Measurements from ENCODE around the gene GNAI3.

The GNAI3 gene

DNA sequence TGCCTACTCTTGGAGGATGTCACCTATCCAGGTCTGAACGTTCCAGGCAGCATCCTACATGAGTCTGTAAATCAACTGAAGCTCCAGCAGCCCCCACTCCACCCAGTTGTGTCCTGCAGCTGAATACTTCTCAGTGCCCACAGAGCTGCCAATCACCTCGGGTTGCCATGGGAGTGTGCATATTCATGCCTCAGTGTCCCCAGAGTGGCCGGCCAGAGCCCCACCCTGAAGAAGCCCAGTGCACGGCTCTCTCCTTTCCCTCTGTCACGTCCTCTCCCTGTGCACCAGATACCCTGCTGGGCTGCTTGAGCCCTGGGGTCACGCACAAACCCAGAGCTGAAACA is 91.4 kb downstream of the GNAI3 start:
- no peaks in the 10 kb centered on the region for H3K9me3 ChIP-seq
- H3K4me1 ChIP-seq = peaks cover 7% of the 10 kb centered on the region
- in situ Hi-C loops (cut with MboI; ENCODE audit: low sequenced_read_pairs) = loop anchor here (5.0 kb wide), 1 partner anchor 132 kb away; no protein-coding TSS in a partner anchor
- no peak for DNase-seq (ENCODE audit: low spot score in 2 of 2)
- no peaks in the 10 kb centered on the region for H3K27me3 ChIP-seq (ENCODE audit: low read depth)
- H3K36me3 ChIP-seq (replicated peaks) = no peaks in the 10 kb centered on the region
- H3K4me3 ChIP-seq = no peak overlapping the region

DNA sequence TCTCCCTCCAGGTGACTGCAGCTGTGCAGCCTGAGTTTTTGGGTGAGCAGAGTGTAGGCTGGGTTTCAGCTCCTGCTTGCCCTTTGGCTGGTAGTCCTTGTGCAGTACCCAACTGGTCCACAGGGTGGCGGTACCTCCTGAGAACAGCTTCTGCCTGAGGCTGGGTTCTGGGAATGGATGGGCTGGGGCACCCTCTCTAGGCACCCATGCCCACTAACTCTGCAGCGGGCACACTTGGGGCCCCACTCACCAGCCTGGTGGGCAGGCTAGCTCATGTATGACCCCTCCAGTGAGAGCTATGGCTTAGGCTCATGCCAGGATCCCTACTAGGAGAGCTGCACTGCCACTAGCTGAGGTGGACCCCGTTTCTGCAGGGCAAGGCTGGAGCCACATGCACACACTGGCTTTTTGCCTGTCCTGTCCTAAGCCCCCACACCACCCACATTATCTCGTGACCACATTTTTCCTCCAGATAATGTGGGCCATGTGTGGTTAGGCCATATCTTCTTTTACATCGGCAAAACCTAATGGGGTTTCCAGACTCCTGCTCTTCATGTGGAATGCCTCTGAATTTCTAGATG is 92.0 kb downstream of the GNAI3 start:
- Histone ChIP-seq H3K27me3 (ENCODE audit: low read depth) (no peaks in the 10 kb centered on the region), H3K4me1 (peaks cover 7% of the 10 kb centered on the region), H3K36me3 (replicated peaks) (no peaks in the 10 kb centered on the region), H3K9me3 (no peaks in the 10 kb centered on the region), H3K4me3 (no peak overlapping the region)
- in situ Hi-C loops (cut with MboI; ENCODE audit: low sequenced_read_pairs) = loop anchor here (5.0 kb wide), 1 partner anchor 132 kb away; no protein-coding TSS in a partner anchor
- DNase-seq (ENCODE audit: low spot score in 2 of 2) = peak; percentile 41 to 95

DNA sequence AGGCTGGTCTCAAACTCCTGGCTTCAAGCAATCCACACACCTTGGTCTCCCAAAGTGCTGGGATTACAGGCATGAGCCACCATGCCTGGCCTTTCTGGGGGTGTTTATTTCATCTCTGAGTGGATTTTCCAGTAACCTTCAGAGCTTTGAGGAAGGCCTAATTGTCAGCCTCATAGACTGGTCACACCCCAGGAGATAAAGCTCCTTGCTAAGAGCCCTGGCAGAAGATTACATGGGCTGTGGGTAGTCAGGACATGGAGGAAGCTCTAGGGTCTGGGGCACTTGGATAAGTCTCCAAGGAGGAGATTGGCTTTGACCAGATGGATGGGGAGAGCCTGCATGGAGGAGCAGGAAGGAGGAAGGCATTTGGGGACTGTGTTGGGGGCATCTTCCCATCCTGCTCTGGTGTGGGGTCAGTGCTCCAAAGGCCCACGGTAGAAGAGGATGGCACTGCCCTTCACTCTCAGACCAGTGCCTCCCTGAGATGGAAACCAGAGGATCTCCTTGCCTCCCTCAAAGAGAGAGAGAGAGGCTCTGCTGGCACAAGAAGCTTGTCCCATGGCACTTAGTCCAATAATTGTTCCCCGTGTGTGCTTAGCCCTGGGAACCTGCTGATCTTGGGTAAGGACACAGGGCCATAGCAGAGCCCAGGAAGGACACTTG is 92.8 kb downstream of the GNAI3 start:
- no peaks in the 10 kb centered on the region for H3K27me3 ChIP-seq (ENCODE audit: low read depth)
- peak in 1 of 2 experiments; percentile 6 for DNase-seq (ENCODE audit: low spot score in 2 of 2)
- in situ Hi-C loops (cut with MboI; ENCODE audit: low sequenced_read_pairs) = loop anchor here (5.0 kb wide), 1 partner anchor 131 kb away; no protein-coding TSS in a partner anchor

DNA sequence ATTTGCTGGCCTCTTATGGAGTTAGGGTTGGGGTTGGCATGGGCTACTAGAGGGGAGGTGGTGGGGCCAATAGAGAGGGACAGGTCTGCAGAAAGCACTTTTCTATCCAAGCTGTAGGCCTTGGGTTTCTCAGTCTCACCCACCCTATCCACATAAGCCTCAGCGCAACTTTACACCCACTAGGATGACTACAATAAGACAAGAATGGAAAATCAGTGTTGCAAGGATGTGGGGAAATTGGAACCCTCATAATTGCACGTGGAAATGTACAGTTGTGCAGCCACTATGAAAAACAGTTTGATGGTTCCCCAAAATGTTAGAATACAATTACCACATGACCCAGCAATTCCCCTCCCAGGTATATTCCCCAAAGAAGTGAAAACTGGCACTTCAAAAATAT is 93.4 kb downstream of the GNAI3 start:
- Histone ChIP-seq H3K27me3 (ENCODE audit: low read depth) (no peaks in the 10 kb centered on the region), H3K4me1 (peaks cover 7% of the 10 kb centered on the region), H3K36me3 (replicated peaks) (no peaks in the 10 kb centered on the region), H3K4me3 (no peak overlapping the region), H3K9me3 (no peaks in the 10 kb centered on the region)
- in situ Hi-C loops (cut with MboI; ENCODE audit: low sequenced_read_pairs) = loop anchor here (5.0 kb wide), 1 partner anchor 130 kb away; no protein-coding TSS in a partner anchor
- DNase-seq (ENCODE audit: low spot score in 2 of 2) = no peak

More for the DNA sequence above, 92.8 kb downstream of the GNAI3 start:
- peaks cover 7% of the 10 kb centered on the region for H3K4me1 ChIP-seq
- H3K9me3 ChIP-seq = no peaks in the 10 kb centered on the region
- H3K4me3 ChIP-seq = no peak overlapping the region
- no peaks in the 10 kb centered on the region for H3K36me3 ChIP-seq (replicated peaks)

GRCh38 chr1:109642626-109643025 is 94.2 kb downstream of the GNAI3 start:
- no peaks in the 10 kb centered on the region for H3K9me3 ChIP-seq
- no peak overlapping the region for H3K4me3 ChIP-seq
- DNase-seq (ENCODE audit: low spot score in 2 of 2) = no peak
- H3K4me1 ChIP-seq = peaks cover 7% of the 10 kb centered on the region
- in situ Hi-C loops (cut with MboI; ENCODE audit: low sequenced_read_pairs) = loop anchor here (5.0 kb wide), 1 partner anchor 130 kb away; no protein-coding TSS in a partner anchor
- no peaks in the 10 kb centered on the region for H3K36me3 ChIP-seq (replicated peaks)
- no peaks in the 10 kb centered on the region for H3K27me3 ChIP-seq (ENCODE audit: low read depth)

- Histone ChIP-seq H3K4me3 (no peak overlapping the region), H3K36me3 (replicated peaks) (no peaks in the 10 kb centered on the region), H3K9me3 (no peaks in the 10 kb centered on the region), H3K4me1 (peaks cover 7% of the 10 kb centered on the region), H3K27me3 (ENCODE audit: low read depth) (no peaks in the 10 kb centered on the region)
- DNase-seq (ENCODE audit: low spot score in 2 of 2) = peak; percentile 74 to 94
- in situ Hi-C loops (cut with MboI; ENCODE audit: low sequenced_read_pairs) = loop anchor here (5.0 kb wide), 1 partner anchor 129 kb away; no protein-coding TSS in a partner anchor
Measured at GRCh38 chr1:109643385-109644230, 95.2 kb downstream of the GNAI3 start.

GRCh38 chr1:109644670-109645069 is 96.3 kb downstream of the GNAI3 start:
- Histone ChIP-seq H3K27me3 (ENCODE audit: low read depth) (no peaks in the 10 kb centered on the region), H3K4me3 (no peak overlapping the region), H3K4me1 (peaks cover 12% of the 10 kb centered on the region), H3K9me3 (no peaks in the 10 kb centered on the region), H3K36me3 (replicated peaks) (no peaks in the 10 kb centered on the region)
- DNase-seq (ENCODE audit: low spot score in 2 of 2) = no peak
- in situ Hi-C loops (cut with MboI; ENCODE audit: low sequenced_read_pairs) = loop anchor here (5.0 kb wide), 1 partner anchor 128 kb away; no protein-coding TSS in a partner anchor

DNA sequence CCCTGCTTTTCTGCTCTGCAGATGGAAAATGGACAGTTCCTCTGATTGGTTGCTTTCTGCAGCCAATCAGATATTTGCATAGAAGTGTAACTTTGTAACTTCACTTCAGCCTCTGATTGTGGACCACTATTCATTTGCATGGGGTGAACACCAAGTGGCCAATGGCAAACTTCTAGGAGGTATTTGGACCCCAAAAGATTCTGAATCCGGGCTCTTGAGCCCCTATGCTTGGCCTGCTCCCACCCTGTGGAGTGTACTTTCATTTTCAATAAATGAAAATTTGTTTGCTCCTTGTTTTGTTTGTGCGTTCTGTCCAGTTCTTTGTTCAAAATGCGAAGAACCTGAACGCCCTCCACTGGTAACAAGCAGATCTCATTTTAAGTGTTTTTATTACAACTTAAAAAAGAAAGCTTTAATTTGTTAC is 101.1 kb downstream of the GNAI3 start:
- no peaks in the 10 kb centered on the region for H3K27me3 ChIP-seq (ENCODE audit: low read depth)
- in situ Hi-C loops (cut with MboI; ENCODE audit: low sequenced_read_pairs) = no loop called here
- peaks cover 5% of the 10 kb centered on the region; the same call in 1 of the 2 replicates for H3K4me1 ChIP-seq
- no peaks in the 10 kb centered on the region for H3K36me3 ChIP-seq (replicated peaks)
- peak in 1 of 2 experiments; percentile 38 for DNase-seq (ENCODE audit: low spot score in 2 of 2)
- no peak overlapping the region for H3K4me3 ChIP-seq
- H3K9me3 ChIP-seq = no peaks in the 10 kb centered on the region

DNA sequence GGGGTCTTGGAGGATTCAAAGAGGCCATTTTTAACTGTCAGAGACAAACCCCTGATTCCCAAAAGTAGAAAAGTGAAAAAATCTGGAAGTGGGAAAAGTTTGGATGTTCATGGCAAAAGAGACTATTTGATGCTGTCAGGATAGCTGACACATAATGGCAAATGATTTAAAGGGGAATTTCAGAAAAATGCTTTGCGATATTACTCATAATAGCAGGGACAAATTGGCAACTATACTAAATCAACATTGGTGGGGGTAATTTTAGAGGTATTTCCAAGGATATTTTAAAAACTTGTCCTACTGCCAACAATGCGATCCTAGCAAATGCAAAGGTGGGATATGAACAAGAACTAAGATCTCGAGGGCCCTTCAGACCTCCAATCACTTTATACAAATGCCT is 102.2 kb downstream of the GNAI3 start:
- no peak for DNase-seq (ENCODE audit: low spot score in 2 of 2)
- Histone ChIP-seq H3K36me3 (replicated peaks) (no peaks in the 10 kb centered on the region), H3K27me3 (ENCODE audit: low read depth) (no peaks in the 10 kb centered on the region), H3K9me3 (no peaks in the 10 kb centered on the region), H3K4me3 (no peak overlapping the region), H3K4me1 (peaks cover 7% of the 10 kb centered on the region)
- in situ Hi-C loops (cut with MboI; ENCODE audit: low sequenced_read_pairs) = loop anchor here (10.0 kb wide), 1 partner anchor 334 kb away; the partner anchor contains the start of gene AHCYL1

DNA sequence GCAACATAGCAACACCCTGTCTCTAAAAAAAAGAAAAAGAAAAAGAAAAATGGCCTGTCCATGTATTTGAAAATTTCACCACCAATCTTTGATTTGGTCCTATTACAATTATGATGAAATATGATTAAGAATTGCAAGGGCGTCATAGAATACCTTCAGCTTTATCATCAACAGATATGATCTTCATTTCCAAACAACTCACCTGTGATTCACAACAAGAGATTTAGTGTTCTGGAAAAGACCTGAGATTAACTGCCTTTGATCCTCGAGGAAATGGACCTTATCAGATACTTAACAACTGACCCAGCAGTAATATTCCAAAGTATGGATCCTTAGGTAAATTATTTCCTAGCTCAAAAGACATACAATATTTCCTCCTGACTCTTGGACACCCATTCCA is 104.0 kb downstream of the GNAI3 start:
- H3K27me3 ChIP-seq (ENCODE audit: low read depth) = no peaks in the 10 kb centered on the region
- peaks cover 7% of the 10 kb centered on the region for H3K4me1 ChIP-seq
- no peaks in the 10 kb centered on the region for H3K9me3 ChIP-seq
- DNase-seq (ENCODE audit: low spot score in 2 of 2) = no peak
- H3K36me3 ChIP-seq (replicated peaks) = no peaks in the 10 kb centered on the region
- in situ Hi-C loops (cut with MboI; ENCODE audit: low sequenced_read_pairs) = loop anchor here (10.0 kb wide), 1 partner anchor 332 kb away; the partner anchor contains the start of gene AHCYL1
- H3K4me3 ChIP-seq = no peak overlapping the region

- DNase-seq (ENCODE audit: low spot score in 2 of 2) = no peak
- H3K27me3 ChIP-seq (ENCODE audit: low read depth) = no peaks in the 10 kb centered on the region
- in situ Hi-C loops (cut with MboI; ENCODE audit: low sequenced_read_pairs) = loop anchor here (10.0 kb wide), 1 partner anchor 331 kb away; the partner anchor contains the start of gene AHCYL1
- H3K4me1 ChIP-seq = peaks cover 7% of the 10 kb centered on the region
- H3K9me3 ChIP-seq = no peaks in the 10 kb centered on the region
- no peak overlapping the region for H3K4me3 ChIP-seq
- no peaks in the 10 kb centered on the region for H3K36me3 ChIP-seq (replicated peaks)
Measured at GRCh38 chr1:109653306-109653705, 104.9 kb downstream of the GNAI3 start.

DNA sequence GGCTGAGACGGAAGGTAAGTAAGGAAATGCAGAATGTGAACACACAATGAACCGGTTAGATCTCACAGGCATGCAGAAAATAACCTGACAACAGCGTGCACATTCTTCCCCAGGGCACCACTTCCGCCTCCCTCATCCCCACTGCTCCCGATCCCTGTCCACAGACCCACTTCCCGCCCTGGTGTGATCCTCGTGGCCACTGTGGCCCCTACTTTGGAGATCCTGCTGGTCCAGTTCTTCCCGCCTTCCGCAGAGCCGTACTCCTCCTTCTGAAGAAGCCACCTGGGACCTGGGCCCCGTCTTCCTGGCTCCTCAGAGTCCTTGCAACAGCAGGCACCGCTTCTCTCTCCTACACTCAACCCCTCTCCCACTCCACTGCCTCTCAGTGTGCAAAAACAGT is 106.1 kb downstream of the GNAI3 start:
- H3K4me3 ChIP-seq = no peak overlapping the region
- in situ Hi-C loops (cut with MboI; ENCODE audit: low sequenced_read_pairs) = loop anchor here (10.0 kb wide), 1 partner anchor 330 kb away; the partner anchor contains the start of gene AHCYL1
- no peaks in the 10 kb centered on the region; the same call in 1 of the 2 replicates for H3K36me3 ChIP-seq (replicated peaks)
- H3K4me1 ChIP-seq = peaks cover 3% of the 10 kb centered on the region
- no peaks in the 10 kb centered on the region for H3K9me3 ChIP-seq
- no peaks in the 10 kb centered on the region for H3K27me3 ChIP-seq (ENCODE audit: low read depth)
- DNase-seq (ENCODE audit: low spot score in 2 of 2) = no peak
